GM10266 (cell line): ENCODE results near the gene ABHD2.
"Not testable (repeated sequence)": the region's sequence is repeated elsewhere in the genome, so short reads cannot be mapped to it uniquely, and the experiment has no call there.

Source experiments
- DNase-seq: peaks from one replicate; pipeline ENCODE4 v3.0.0; 2012; ENCODE audit errors: extremely low spot score
- CTCF ChIP-seq: IDR thresholded peaks from 2 replicates; pipeline ENCODE4 v1.5.1; 2012; ENCODE audit warnings: mild to moderate bottlenecking, low read depth; ENCODE audit not compliant: control insufficient read depth, insufficient read depth; ENCODE audit errors: missing control alignments

Gene ABHD2, protein sequence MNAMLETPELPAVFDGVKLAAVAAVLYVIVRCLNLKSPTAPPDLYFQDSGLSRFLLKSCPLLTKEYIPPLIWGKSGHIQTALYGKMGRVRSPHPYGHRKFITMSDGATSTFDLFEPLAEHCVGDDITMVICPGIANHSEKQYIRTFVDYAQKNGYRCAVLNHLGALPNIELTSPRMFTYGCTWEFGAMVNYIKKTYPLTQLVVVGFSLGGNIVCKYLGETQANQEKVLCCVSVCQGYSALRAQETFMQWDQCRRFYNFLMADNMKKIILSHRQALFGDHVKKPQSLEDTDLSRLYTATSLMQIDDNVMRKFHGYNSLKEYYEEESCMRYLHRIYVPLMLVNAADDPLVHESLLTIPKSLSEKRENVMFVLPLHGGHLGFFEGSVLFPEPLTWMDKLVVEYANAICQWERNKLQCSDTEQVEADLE

DNA sequence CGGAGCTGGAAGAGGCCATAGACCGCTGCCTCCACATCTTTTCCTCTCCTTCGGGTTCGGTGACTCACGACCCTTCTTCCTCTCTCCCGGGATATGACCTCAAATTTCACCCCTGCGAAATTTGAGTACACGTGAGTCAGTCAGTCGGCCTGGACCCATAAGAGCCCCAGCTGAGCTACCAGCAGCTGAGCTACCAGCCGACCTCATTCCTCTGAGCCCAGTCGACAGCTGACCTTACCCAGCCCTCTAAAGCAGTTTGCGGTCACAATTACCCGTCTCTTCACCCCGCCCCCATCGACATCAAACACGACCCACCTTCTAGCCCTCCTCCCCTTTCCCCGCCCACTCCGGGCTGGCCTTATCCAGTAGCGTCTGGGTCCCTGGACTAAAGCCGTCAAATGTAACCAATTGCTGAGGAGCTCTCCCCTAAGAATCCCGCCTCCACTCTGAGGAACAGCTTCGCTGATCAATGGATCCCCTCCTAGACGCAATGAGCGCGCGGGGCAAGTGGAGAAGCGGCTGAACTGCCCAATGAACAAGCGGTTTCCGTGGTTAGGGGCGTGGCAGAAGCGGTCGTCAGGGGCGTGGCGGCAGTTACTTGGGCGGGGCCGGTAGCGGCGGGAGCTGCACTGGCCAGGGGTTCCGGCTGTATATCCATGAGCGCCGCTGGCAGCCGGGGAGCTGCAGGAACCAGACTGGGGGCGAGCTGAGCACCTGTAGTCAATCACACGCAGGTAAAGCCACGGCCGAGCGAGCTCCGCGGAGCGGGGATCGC is at the start of gene ABHD2:
Gene ABHD2, plus strand, starts transcription at position 627 of the 775 bp plus-strand sequence. CDS start 27,872 bp downstream, outside the sequence.
- no peak for TF ChIP-seq CTCF
- DNase-seq, result peak; percentile 92

DNA sequence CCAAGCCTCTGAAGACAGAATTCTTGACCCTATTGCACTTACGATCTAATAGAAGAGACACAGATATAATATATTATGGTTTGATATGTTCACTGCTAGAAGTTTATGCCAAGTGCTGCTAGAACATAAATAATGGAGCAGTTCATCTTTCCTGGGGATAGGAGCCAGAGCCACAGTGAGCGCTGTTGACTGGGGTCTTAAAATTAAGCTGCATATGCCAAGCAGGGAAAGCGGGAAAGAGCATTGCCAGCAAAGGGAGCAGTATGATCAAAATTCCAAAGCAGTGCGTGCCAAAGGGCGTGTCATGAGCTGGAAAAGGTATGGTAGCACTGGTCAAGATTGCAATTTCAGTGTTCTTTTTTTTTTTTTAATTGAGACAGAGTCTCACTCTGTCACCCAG is 49.1 kb upstream of the ABHD2 start:
- no peak for TF ChIP-seq CTCF
- DNase-seq, result no peak

DNA sequence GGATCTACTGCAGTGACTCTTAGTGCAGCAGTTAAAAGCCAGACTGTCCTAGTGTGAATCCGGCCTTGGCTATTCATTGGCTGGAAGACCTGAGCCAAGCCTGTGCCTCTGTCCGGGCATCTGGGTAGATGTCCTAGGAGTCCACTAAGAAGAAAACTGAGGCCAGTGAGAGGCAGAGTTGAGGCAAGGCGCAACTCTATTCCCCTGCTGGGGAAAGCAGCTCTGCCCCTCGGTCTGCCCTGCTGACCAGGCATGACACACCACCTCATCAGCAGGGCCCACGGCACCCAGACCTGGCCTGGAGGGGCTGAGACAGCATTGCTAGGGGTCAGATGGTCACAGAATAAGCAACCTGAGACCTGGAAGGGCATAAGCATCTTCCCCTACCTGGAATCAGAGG is 46.7 kb upstream of the ABHD2 start:
- no peak for TF ChIP-seq CTCF

GRCh38 chr15:89042387-89042786 is 45.9 kb upstream of the ABHD2 start:
- DNase-seq, result no peak
- TF ChIP-seq CTCF, result no peak

More for the DNA sequence above, 46.7 kb upstream of the ABHD2 start:
- no peak for DNase-seq

DNA sequence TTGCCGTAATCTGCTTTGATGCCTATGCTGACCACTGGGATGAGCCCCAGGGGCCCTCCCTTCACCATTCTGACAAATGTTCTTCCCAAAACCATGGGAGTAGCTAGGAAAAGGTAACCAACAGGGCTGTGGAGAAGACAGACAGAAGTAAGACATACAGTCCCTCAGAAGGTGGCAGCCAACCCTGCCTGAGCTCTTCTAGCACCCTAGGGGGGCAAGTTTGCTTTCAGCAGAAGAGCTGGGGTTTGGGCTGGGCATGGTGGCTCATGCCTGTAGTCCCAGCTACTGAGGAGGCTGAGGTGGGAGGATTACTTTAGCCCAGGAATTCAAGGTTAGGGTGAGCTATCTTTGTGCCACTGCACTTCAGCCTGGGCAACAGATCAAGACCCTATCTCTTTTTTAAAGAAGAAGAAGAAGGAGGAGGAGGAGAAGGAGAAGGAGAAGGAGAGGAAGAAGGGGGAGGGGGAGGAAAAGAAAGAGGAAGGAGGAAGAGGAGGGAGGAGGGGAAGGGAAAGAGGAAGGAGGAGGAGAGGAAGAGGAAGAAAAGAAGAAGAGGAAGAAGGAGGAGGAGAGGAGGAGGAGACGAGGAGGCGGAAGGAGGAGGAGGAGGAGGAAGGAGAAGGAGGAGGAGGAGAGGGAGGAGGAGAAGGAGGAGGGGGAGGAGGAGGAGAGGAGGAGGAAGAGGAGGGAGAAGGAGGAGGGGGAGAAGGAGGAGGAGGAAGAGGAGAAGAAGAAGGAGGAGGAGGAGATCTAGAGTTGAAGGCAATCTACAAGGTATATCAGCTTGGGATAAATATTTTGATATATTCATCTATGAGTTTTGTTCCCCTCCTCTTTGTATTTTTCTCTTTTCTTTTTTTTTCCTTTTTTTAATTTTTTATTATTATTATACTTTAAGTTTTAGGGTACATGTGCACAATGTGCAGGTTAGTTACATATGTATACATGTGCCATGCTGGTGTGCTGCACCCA is 44.9 kb upstream of the ABHD2 start:
- DNase-seq, result no peak
- no peak for TF ChIP-seq CTCF

DNA sequence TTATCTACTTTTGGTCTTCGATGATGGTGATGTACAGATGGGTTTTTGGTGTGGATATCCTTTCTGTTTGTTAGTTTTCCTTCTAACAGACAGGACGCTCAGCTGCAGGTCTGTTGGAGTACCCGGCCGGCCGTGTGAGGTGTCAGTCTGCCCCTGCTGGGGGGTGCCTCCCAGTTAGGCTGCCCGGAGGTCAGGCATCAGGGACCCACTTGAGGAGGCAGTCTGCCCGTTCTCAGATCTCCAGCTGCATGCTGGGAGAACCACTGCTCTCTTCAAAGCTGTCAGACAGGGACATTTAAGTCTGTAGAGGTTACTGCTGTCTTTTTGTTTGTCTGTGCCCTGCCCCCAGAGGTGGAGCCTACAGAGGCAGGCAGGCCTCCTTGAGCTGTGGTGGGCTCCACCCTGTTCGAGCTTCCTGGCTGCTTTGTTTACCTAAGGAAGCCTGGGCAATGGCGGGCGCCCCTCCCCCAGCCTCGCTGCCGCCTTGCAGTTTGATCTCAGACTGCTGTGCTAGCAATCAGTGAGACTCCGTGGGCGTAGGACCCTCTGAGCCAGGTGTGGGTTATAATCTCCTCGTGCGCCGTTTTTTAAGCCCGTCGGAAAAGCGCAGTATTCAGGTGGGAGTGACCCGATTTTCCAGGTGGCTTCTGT is 39.1 kb upstream of the ABHD2 start:
- DNase-seq, result not testable (repeated sequence)

GRCh38 chr15:89051875-89052274 is 36.4 kb upstream of the ABHD2 start:
- no peak for TF ChIP-seq CTCF
- DNase-seq, result no peak
